LNCAP (cell line): Measurements from ENCODE around the gene DNER.

Source experiments
- TF ChIP-seq, protein P1 (sequence below): fragments of 450-650 bp; IDR thresholded peaks from 2 replicates; pipeline ENCODE4 v1.5.1; 2017; ENCODE audit warnings: mild to moderate bottlenecking

Gene DNER

DNA sequence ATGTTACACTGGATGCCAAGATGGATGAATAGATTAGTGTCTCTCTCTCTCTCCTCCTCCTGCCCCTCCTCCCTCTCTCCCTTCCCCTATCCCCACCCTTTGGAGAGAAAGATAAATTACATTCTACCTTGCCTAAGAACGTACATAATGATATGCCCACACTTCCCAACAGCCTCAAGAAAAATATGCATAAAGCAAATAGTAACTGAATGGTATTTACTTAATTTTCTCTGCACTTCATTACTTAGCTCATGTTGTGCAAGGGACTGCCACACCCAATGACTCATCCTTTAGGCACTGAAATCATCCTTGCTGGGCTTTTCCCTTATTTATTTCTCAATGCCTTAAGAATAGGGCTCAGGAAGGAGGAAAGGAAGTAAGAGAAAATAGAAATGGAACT, 306.0 kb downstream of the DNER start:
- TF ChIP-seq, protein P1, sequence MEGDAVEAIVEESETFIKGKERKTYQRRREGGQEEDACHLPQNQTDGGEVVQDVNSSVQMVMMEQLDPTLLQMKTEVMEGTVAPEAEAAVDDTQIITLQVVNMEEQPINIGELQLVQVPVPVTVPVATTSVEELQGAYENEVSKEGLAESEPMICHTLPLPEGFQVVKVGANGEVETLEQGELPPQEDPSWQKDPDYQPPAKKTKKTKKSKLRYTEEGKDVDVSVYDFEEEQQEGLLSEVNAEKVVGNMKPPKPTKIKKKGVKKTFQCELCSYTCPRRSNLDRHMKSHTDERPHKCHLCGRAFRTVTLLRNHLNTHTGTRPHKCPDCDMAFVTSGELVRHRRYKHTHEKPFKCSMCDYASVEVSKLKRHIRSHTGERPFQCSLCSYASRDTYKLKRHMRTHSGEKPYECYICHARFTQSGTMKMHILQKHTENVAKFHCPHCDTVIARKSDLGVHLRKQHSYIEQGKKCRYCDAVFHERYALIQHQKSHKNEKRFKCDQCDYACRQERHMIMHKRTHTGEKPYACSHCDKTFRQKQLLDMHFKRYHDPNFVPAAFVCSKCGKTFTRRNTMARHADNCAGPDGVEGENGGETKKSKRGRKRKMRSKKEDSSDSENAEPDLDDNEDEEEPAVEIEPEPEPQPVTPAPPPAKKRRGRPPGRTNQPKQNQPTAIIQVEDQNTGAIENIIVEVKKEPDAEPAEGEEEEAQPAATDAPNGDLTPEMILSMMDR, result no peak

DNA sequence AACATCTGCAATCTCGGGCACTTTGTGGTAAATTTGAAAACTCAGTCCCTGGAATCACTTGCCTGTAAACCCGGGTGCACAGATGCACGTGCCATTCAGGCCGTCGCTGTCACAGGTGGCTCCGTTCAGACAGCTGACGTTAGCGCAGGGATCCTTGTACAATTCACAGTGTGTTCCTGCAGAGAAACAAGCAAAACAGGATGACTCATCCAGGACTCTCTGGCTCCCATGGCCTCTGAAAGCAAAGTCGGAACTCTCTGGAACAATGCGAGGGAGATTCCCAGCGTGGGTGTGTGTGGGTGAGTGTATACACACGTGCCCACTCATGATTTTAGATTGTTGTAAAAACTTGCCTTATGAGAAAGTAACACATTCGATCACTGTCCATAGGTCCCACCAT, 307.2 kb downstream of the DNER start:
- TF ChIP-seq, protein P1, result no peak

DNA sequence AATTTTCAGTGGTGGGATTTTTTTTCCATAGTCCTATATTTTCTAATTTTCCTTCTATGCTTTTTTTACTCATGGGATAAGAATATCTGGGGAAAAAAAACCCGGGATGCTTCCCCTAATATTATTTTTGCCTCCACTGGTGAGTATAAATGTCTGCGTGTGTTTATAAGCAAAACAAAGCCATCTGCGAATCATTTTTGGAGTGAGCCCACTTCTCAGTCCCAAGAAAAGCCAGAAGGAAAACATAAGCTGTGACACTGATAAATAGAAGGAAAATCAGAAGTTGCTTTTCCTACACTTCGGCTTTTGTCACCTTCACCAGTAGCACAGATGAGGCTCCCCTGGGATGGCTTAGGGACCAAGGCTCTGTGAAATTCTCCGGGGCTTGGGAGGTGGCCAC, 308.6 kb downstream of the DNER start:
- TF ChIP-seq, protein P1, result no peak

DNA sequence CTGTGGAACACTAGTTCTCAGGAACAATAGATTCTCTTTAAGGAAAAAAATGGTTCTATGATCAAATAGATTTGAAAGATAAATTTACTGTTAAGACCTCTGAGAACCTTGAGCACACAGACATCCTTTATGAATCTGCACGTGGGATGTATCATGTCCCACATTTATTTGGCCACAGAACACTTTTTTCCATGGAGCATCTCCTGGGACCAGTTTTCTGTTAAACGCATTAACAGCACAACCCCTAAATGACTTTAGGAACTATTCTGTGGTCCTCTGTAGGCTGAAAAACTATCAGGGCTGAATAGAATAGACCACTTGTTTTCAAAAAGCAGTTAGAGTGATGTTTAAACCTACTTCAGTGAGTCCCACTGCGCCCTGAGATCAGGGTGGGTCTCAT, 311.1 kb downstream of the DNER start:
- TF ChIP-seq, protein P1, result no peak

DNA sequence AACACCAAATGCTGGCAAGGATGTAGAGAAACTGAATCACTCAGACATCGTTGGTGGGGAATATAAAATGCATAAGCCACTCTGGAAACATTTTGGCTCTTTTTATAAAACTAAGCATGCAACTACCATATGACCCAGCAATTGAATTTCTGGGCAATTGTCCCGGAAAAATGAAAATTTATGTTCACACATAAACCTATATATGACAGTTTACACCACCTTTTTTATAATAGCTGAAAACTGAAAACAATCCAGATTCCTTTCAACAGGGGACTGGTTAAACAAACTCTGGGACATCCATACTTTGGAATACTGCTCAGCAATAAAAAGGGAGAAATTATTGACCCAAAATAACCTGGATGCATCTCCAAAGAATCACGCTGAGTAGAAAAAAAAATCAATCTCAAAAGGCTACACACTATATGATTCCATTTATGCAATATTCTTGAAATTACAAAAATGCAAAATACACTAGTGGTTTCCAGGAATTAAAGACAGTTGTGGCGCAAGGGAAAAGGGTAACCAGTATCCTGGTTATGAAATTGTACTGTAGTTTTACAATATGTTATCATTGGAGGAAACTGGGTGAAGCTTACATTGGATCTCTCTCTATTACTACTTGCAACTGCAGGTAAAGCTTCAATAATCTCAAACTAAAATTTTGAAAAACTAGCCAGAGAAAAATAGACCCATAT, 313.0 kb downstream of the DNER start:
- TF ChIP-seq, protein P1, result no peak

DNA sequence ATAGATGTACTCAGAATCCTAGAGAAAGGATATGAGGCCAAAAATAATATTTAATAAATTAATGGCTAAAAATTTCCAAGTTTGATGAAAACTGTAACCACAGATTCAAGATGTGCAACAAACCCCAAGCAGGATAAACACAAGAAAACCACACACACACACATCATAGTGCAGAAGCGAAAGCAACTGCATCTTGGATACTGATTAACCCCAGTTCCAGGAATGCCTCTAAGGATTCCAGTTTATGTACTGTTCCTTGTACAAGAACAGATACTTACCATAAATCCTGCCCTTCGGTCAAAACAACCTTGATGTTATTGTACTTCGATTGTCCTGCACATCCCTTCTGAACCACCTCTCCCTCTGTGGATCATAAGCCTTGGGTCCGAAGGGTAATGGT, 320.4 kb downstream of the DNER start:
- TF ChIP-seq, protein P1, result no peak

DNA sequence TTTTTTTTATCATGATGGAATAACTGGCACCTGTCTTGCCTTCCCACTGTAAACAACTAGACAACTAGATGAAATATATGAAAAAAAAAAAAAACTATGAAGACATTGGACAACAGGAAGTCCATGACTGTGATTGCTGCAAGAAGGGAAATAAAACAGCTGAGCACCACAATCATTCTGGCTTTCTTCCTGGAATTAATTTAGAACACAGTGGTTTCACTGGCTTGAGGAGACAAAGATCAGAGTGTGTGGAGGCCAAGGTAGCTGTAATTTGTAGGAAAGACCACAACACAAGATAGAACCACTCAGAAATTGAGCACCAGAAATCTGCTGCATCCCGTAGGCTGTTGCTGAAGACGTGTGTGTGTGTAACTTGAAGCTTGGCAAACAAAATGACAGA, 322.2 kb downstream of the DNER start:
- TF ChIP-seq, protein P1, result no peak

DNA sequence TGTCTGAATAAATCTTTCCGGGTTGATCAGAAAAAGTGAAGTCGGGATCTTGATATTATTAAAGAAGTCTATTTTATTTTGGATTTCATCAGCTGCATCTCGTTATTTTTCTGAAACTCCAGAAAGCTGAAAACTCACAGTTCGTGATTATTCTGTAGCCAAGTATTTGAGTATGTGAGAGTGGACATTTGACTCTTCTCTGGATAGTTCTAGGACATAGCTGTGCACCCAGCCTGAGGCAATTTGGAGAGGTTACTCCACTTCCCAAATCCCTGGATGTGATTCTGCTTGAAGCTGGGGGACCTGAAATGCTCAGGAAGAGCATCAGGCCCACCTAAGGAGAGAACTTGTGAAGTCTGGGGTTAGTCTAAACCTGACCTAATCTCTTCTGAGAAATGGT, 325.6 kb downstream of the DNER start:
- TF ChIP-seq, protein P1, result no peak
